Measurements from ENCODE around the gene ACTR5.

The ACTR5 gene

GRCh38 chr20:38728911-38729642 lies 19.2 kb upstream of the ACTR5 start:
- no peak overlapping the region for H3K4me3 ChIP-seq (ENCODE audit: low read depth, low read length)
- no peak for TF ChIP-seq CTCF (IDR thresholded peaks at IDR 0.05; ENCODE audit: insufficient read depth, low read depth, low read length, missing control alignments)
- DNase-seq (ENCODE audit: low read depth) = no peak

- no peak for TF ChIP-seq CTCF (IDR thresholded peaks at IDR 0.05; ENCODE audit: insufficient read depth, low read depth, low read length, missing control alignments)
- DNase-seq (ENCODE audit: low read depth) = no peak
- H3K4me3 ChIP-seq (ENCODE audit: low read depth, low read length) = no peak overlapping the region
Observed at GRCh38 chr20:38729767-38730166, 18.5 kb upstream of the ACTR5 start.

- DNase-seq (ENCODE audit: low read depth) = no peak
- H3K4me3 ChIP-seq (ENCODE audit: low read depth, low read length) = no peak overlapping the region
Observed at GRCh38 chr20:38730167-38730988, 17.9 kb upstream of the ACTR5 start.

GRCh38 chr20:38730989-38731737 lies 17.1 kb upstream of the ACTR5 start:
- peak; percentile 78 for DNase-seq (ENCODE audit: low read depth)
- peak; percentile 99 for TF ChIP-seq CTCF (IDR thresholded peaks at IDR 0.05; ENCODE audit: insufficient read depth, low read depth, low read length, missing control alignments)

More at GRCh38 chr20:38730167-38730988, 17.9 kb upstream of the ACTR5 start:
- TF ChIP-seq CTCF (IDR thresholded peaks at IDR 0.05; ENCODE audit: insufficient read depth, low read depth, low read length, missing control alignments) = no peak

GRCh38 chr20:38731738-38732113 lies 16.5 kb upstream of the ACTR5 start:
- TF ChIP-seq CTCF (IDR thresholded peaks at IDR 0.05; ENCODE audit: insufficient read depth, low read depth, low read length, missing control alignments) = no peak
- DNase-seq (ENCODE audit: low read depth) = no peak
- H3K4me3 ChIP-seq (ENCODE audit: low read depth, low read length) = no peak overlapping the region

More at GRCh38 chr20:38730989-38731737, 17.1 kb upstream of the ACTR5 start:
- H3K4me3 ChIP-seq (ENCODE audit: low read depth, low read length) = no peak overlapping the region

- DNase-seq (ENCODE audit: low read depth) = no peak
- no peak for TF ChIP-seq CTCF (IDR thresholded peaks at IDR 0.05; ENCODE audit: insufficient read depth, low read depth, low read length, missing control alignments)
- H3K4me3 ChIP-seq (ENCODE audit: low read depth, low read length) = no peak overlapping the region
Observed at GRCh38 chr20:38732981-38733380, 15.3 kb upstream of the ACTR5 start.
